Adrenal gland (tissue), 5 donors: ENCODE data around the gene CEP170.

Experiments used
- CTCF ChIP-seq, 6 experiments: fragments of 450-650 bp in 4 of 6; fragments of 200-600 bp in 2 of 6; sonication (generic) in 1 of 6; IDR thresholded peaks; 1 replicate in 5 of 6; 2 replicates in 1 of 6; pipeline versions ENCODE4 v1.5.1 to v1.8.0; 2016 to 2021; ENCODE audit warnings: antibody characterized with exemption in 6 of 6, mild to moderate bottlenecking in 2 of 6, moderate library complexity in 1 of 6
- POLR2A ChIP-seq, 2 donors: fragments of 450-650 bp; IDR thresholded peaks; one replicate each; pipeline ENCODE4 v1.6.1; 2017; ENCODE audit warnings: antibody characterized with exemption in 2 of 2, mild to moderate bottlenecking in 2 of 2, moderate library complexity in 1 of 2
- donor health status: DM: no; HTN: no; CAD: no.

GRCh38 chr1:243293941-243294722 is 39.1 kb upstream of the CEP170 start:
- TF ChIP-seq CTCF (IDR thresholded peaks at IDR 0.05) (no peak), POLR2A (IDR thresholded peaks at IDR 0.05) (no peak)
